Measurements from ENCODE around the gene CCDC178.

- TF ChIP-seq TAF1 (IDR thresholded peaks at IDR 0.05; ENCODE audit: borderline replicate concordance, insufficient read depth, low read length): no peak
- TF ChIP-seq POLR2AphosphoS5 (IDR thresholded peaks at IDR 0.05; ENCODE audit: low read depth, low read length): no peak
- TF ChIP-seq SIN3A (IDR thresholded peaks at IDR 0.05; ENCODE audit: borderline replicate concordance, insufficient read depth, low read length): no peak
Measured at GRCh38 chr18:33212363-33212762, 228.2 kb downstream of the CCDC178 start.
